Adrenal gland (tissue), 5 donors: ENCODE measurements around the gene GRIK1.

Source experiments
- CTCF ChIP-seq, 6 experiments: fragments of 450-650 bp in 4 of 6; fragments of 200-600 bp in 2 of 6; sonication (generic) in 1 of 6; IDR thresholded peaks; 1 replicate in 5 of 6; 2 replicates in 1 of 6; pipeline versions ENCODE4 v1.5.1 to v1.8.0; 2016 to 2021; ENCODE audit warnings: antibody characterized with exemption in 6 of 6, mild to moderate bottlenecking in 2 of 6, moderate library complexity in 1 of 6
- POLR2A ChIP-seq, 2 donors: fragments of 450-650 bp; IDR thresholded peaks; one replicate each; pipeline ENCODE4 v1.6.1; 2017; ENCODE audit warnings: antibody characterized with exemption in 2 of 2, mild to moderate bottlenecking in 2 of 2, moderate library complexity in 1 of 2
- donor health status: DM: no; HTN: no; CAD: no.

DNA sequence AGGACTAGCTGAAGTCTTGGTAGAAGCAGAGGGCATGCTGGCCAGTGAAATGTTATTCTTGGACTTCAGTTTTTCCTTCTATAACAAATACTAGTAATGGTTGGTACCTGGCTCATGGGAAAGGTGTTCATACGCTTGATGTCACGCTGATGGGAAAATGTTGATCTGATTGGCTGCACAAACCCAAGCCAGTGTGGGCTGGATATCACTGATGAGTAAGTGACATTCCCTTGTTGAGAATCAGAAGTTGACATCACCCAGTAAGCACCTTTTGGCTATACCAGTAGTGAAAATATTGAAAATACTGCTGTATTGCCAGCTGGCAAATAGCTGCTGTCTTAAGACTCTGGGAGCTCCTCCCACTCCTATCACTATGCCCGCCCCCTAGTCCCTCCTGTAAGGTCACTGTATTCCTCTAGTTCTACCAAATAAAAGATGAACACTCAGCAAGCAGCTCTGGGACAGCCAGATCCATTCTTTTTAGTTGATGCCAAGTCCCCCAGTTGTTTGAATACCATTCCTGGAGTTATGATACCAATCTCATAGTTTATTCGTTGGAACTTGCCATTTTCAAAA is 168.2 kb downstream of the GRIK1 start:
- TF ChIP-seq CTCF (IDR thresholded peaks at IDR 0.05) (no peak), POLR2A (IDR thresholded peaks at IDR 0.05) (no peak)
